Fibroblast of peridontal ligament (primary cell): Measurements from ENCODE around the gene IQCB1.
"Not testable (repeated sequence)": the region's sequence is repeated elsewhere in the genome, so short reads cannot be mapped to it uniquely, and the experiment has no call there.

Experiments
- DNase-seq: peaks from one replicate; pipeline ENCODE4 v3.0.0-alpha.2; 2010; ENCODE audit errors: extremely low read depth

The IQCB1 gene

GRCh38 chr3:121803771-121804320, 31.0 kb downstream of the IQCB1 start:
- no peak for DNase-seq

GRCh38 chr3:121800906-121801305, 34.0 kb downstream of the IQCB1 start:
- DNase-seq, result no peak

- no peak for DNase-seq
Measured at GRCh38 chr3:121796970-121797369, 37.9 kb downstream of the IQCB1 start.

- DNase-seq, result no peak
Measured at GRCh38 chr3:121794264-121794983, 40.4 kb downstream of the IQCB1 start.

GRCh38 chr3:121793078-121793477, 41.8 kb downstream of the IQCB1 start:
- no peak for DNase-seq

- DNase-seq, result no peak
Measured at GRCh38 chr3:121786485-121786884, 48.4 kb downstream of the IQCB1 start.

- not testable (repeated sequence) for DNase-seq
Measured at GRCh38 chr3:121782784-121783183, 52.1 kb downstream of the IQCB1 start.

GRCh38 chr3:121781611-121782010, 53.2 kb downstream of the IQCB1 start:
- DNase-seq, result no peak

GRCh38 chr3:121775095-121775494, 59.8 kb downstream of the IQCB1 start:
- DNase-seq, result not testable (repeated sequence)

- DNase-seq, result no peak
Measured at GRCh38 chr3:121769246-121769645, 65.6 kb downstream of the IQCB1 start.

- DNase-seq, result no peak
Measured at GRCh38 chr3:121768452-121768851, 66.4 kb downstream of the IQCB1 start.

- DNase-seq, result no peak
Measured at GRCh38 chr3:121759541-121760202, 75.2 kb downstream of the IQCB1 start.

GRCh38 chr3:121758727-121759450, 76.0 kb downstream of the IQCB1 start:
- DNase-seq, result no peak

- no peak for DNase-seq
Measured at GRCh38 chr3:121757812-121758545, 76.9 kb downstream of the IQCB1 start.

- DNase-seq, result no peak
Measured at GRCh38 chr3:121757087-121757811, 77.6 kb downstream of the IQCB1 start.

GRCh38 chr3:121752772-121753171, 82.1 kb downstream of the IQCB1 start:
- no peak for DNase-seq

GRCh38 chr3:121752261-121752660, 82.6 kb downstream of the IQCB1 start:
- DNase-seq, result no peak

- no peak for DNase-seq
Measured at GRCh38 chr3:121750087-121750415, 84.8 kb downstream of the IQCB1 start.

- DNase-seq, result peak; percentile 100
Measured at GRCh38 chr3:121749276-121750086, 85.4 kb downstream of the IQCB1 start, which contains the start of gene GOLGB1. Gene GOLGB1, minus strand, starts transcription at chr3:121749741. Its CDS starts 18,770 bp downstream, at chr3:121730971.

GRCh38 chr3:121748680-121749275, 86.1 kb downstream of the IQCB1 start:
- peak; percentile 47 for DNase-seq
